Erythroblast (primary cell): ENCODE data around the gene BUB1.

Experiments used
- GATA1 ChIP-seq: IDR thresholded peaks from 2 replicates; pipeline ENCODE4 v1.6.1; 2011; ENCODE audit warnings: low read depth, mild to moderate bottlenecking, control low read depth, low read length, moderate library complexity
- POLR2A ChIP-seq: IDR thresholded peaks from 2 replicates; pipeline ENCODE4 v1.6.1; 2011; ENCODE audit warnings: mild to moderate bottlenecking, low read length

- TF ChIP-seq POLR2A: no peak
- TF ChIP-seq GATA1: no peak
These were observed 15.3 kb downstream of the BUB1 start for GRCh38 chr2:110662560-110662959.
